HepG2 (cell line): ENCODE measurements around the gene ADAM19. TPM values are rescaled to one million over a fixed set of nuclear protein-coding genes. Genes with fewer than 3 reads are reported as not detected.

Source experiments
- PRMT3 ChIP-seq: sonication (generic); formaldehyde crosslinking; IDR thresholded peaks from 2 replicates; pipeline ENCODE4 v1.8.1; 2022; ENCODE audit warnings: low read depth, mild to moderate bottlenecking, moderate library complexity, missing genetic modification reagents, borderline replicate concordance
- SP2 ChIP-seq: sonication (generic); formaldehyde crosslinking; IDR thresholded peaks from 2 replicates; pipeline ENCODE4 v1.5.1; 2020; ENCODE audit warnings: mild to moderate bottlenecking, missing genetic modification reagents
- polyA plus RNA-seq, 8 experiments: library from polyadenylated mRNA; depleted of rRNA in 3 of 8; stranded (reverse) in 7 of 8; unstranded in 1 of 8; fragments of >200 nt; fragmentation: Illumina TruSeq in 4 of 8; extraction: Trizol in 4 of 8; gene quantifications; 2 replicates each; pipeline versions ENCODE4 v1.2.1 to v1.2.3, GENCODE V29; 2011 to 2016; ENCODE audit warnings: low read depth in 4 of 8, missing spikeins in 1 of 8, mixed read lengths in 1 of 8; ENCODE audit not compliant: insufficient read depth in 1 of 8
- total RNA-seq, 5 experiments: library from RNA; depleted of rRNA; stranded (reverse); fragments of >200 nt; fragmentation: Illumina TruSeq; extraction: Trizol; gene quantifications; 2 replicates each; pipeline ENCODE4 v1.2.3, GENCODE V29; 2016; ENCODE audit warnings: low read depth in 1 of 5
- TF ChIP-seq, protein P1 (sequence below): sonication (generic); formaldehyde crosslinking; IDR thresholded peaks from 2 replicates; pipeline ENCODE4 v1.5.0; 2020; ENCODE audit warnings: mild to moderate bottlenecking, missing genetic modification reagents, borderline replicate concordance
- TF ChIP-seq, protein P2 (sequence below): IDR thresholded peaks from 2 replicates; pipeline ENCODE4 v1.6.1; 2016; ENCODE audit warnings: missing genetic modification reagents, missing compliant biosample characterization
- TF ChIP-seq, protein P3 (sequence below): sonication (generic); formaldehyde crosslinking; IDR thresholded peaks from 2 replicates; pipeline ENCODE4 v1.4.0; 2020; ENCODE audit warnings: missing genetic modification reagents

Gene ADAM19
- total and polyA plus RNA-seq, 2 of the 13 experiments (the other 11 are each of a cell fraction or from before 2014, with no cell fraction given) = 0.38 to 0.74 TPM

DNA sequence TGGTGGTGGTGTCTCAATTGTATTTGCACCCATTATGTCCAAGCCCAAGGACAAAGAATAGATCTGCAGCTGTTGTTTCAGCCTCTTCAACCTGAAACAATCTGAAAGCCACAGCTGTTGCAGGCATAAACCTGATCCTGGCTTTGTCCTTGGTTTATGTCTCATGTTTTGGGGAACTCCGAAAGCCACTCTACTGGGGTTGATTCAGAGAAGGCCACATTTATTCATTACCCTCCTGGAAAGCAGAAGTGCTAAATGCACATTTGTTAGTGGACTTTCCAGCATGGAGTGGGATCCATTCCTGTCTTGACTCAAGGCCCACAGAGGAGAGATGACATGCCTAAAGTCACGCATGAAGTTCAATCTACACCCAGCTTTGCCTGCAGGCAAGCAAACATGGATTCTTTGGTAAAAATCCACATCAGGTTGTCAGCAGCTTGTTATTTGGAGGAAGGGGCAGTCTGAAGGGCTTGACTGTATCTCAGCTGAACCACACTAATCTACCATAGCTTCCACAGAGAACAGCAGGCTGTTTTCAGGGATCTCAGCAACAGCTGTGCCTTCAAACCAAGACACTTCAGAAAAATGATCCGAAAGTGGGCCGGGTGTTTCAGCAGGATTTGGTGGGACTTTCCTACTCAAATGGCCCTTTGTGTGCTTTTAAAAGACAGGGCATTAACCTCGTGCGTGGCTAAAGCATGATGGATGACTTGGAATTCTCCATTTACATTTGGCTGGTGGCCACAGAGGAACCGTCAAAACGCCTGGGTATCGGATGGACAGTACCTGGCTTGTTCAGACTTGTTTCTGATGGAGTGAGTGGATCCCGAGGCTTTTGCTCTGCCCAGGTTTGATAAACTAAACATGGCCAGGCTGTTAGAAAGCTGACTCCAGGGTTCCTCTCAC, 36.2 kb upstream of the ADAM19 start (continued):
- TF ChIP-seq, protein P1, sequence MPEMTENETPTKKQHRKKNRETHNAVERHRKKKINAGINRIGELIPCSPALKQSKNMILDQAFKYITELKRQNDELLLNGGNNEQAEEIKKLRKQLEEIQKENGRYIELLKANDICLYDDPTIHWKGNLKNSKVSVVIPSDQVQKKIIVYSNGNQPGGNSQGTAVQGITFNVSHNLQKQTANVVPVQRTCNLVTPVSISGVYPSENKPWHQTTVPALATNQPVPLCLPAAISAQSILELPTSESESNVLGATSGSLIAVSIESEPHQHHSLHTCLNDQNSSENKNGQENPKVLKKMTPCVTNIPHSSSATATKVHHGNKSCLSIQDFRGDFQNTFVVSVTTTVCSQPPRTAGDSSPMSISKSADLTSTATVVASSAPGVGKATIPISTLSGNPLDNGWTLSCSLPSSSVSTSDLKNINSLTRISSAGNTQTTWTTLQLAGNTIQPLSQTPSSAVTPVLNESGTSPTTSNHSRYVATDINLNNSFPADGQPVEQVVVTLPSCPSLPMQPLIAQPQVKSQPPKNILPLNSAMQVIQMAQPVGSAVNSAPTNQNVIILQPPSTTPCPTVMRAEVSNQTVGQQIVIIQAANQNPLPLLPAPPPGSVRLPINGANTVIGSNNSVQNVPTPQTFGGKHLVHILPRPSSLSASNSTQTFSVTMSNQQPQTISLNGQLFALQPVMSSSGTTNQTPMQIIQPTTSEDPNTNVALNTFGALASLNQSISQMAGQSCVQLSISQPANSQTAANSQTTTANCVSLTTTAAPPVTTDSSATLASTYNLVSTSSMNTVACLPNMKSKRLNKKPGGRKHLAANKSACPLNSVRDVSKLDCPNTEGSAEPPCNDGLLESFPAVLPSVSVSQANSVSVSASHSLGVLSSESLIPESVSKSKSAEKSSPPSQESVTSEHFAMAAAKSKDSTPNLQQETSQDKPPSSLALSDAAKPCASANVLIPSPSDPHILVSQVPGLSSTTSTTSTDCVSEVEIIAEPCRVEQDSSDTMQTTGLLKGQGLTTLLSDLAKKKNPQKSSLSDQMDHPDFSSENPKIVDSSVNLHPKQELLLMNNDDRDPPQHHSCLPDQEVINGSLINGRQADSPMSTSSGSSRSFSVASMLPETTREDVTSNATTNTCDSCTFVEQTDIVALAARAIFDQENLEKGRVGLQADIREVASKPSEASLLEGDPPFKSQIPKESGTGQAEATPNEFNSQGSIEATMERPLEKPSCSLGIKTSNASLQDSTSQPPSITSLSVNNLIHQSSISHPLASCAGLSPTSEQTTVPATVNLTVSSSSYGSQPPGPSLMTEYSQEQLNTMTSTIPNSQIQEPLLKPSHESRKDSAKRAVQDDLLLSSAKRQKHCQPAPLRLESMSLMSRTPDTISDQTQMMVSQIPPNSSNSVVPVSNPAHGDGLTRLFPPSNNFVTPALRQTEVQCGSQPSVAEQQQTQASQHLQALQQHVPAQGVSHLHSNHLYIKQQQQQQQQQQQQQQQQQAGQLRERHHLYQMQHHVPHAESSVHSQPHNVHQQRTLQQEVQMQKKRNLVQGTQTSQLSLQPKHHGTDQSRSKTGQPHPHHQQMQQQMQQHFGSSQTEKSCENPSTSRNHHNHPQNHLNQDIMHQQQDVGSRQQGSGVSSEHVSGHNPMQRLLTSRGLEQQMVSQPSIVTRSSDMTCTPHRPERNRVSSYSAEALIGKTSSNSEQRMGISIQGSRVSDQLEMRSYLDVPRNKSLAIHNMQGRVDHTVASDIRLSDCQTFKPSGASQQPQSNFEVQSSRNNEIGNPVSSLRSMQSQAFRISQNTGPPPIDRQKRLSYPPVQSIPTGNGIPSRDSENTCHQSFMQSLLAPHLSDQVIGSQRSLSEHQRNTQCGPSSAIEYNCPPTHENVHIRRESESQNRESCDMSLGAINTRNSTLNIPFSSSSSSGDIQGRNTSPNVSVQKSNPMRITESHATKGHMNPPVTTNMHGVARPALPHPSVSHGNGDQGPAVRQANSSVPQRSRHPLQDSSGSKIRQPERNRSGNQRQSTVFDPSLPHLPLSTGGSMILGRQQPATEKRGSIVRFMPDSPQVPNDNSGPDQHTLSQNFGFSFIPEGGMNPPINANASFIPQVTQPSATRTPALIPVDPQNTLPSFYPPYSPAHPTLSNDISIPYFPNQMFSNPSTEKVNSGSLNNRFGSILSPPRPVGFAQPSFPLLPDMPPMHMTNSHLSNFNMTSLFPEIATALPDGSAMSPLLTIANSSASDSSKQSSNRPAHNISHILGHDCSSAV (CRISPR knock-in tag) = no peak
- TF ChIP-seq PRMT3 (CRISPR knock-in tag) (no peak), SP2 (CRISPR knock-in tag) (no peak)
- TF ChIP-seq, protein P2, sequence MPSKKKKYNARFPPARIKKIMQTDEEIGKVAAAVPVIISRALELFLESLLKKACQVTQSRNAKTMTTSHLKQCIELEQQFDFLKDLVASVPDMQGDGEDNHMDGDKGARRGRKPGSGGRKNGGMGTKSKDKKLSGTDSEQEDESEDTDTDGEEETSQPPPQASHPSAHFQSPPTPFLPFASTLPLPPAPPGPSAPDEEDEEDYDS (CRISPR knock-in tag) = no peak
- TF ChIP-seq, protein P3, sequence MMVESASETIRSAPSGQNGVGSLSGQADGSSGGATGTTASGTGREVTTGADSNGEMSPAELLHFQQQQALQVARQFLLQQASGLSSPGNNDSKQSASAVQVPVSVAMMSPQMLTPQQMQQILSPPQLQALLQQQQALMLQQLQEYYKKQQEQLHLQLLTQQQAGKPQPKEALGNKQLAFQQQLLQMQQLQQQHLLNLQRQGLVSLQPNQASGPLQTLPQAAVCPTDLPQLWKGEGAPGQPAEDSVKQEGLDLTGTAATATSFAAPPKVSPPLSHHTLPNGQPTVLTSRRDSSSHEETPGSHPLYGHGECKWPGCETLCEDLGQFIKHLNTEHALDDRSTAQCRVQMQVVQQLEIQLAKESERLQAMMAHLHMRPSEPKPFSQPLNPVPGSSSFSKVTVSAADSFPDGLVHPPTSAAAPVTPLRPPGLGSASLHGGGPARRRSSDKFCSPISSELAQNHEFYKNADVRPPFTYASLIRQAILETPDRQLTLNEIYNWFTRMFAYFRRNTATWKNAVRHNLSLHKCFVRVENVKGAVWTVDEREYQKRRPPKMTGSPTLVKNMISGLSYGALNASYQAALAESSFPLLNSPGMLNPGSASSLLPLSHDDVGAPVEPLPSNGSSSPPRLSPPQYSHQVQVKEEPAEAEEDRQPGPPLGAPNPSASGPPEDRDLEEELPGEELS (CRISPR knock-in tag) = no peak
